ENCODE measurements around the gene TSHZ2.

TSHZ2 gene

GRCh38 chr20:53492212-53492611 is 520.1 kb downstream of the TSHZ2 start:
- CTCF ChIA-PET: interaction anchor here (0.6 kb wide), 1 partner anchor 748 kb away, joined by 3 read pairs; no protein-coding TSS in a partner anchor
- no peak for TF ChIP-seq CTCF (IDR thresholded peaks at IDR 0.05; ENCODE audit: insufficient read depth, low read length, missing control alignments)
- DNase-seq (ENCODE audit: low read depth, low spot score): no peak
- POLR2A ChIA-PET: no interaction called here
- H3K4me3 ChIP-seq (ENCODE audit: low read depth, low read length): no peak overlapping the region

GRCh38 chr20:53493311-53493857 is 521.2 kb downstream of the TSHZ2 start:
- POLR2A ChIA-PET: no interaction called here
- CTCF ChIA-PET: no interaction called here
- H3K4me3 ChIP-seq (ENCODE audit: low read depth, low read length): no peak overlapping the region
- TF ChIP-seq CTCF (IDR thresholded peaks at IDR 0.05; ENCODE audit: insufficient read depth, low read length, missing control alignments): no peak
- DNase-seq (ENCODE audit: low read depth, low spot score): no peak

GRCh38 chr20:53494753-53495152 is 522.6 kb downstream of the TSHZ2 start:
- ChIA-PET POLR2A (no interaction called here), CTCF (no interaction called here)
- TF ChIP-seq CTCF (IDR thresholded peaks at IDR 0.05; ENCODE audit: insufficient read depth, low read length, missing control alignments): no peak
- H3K4me3 ChIP-seq (ENCODE audit: low read depth, low read length): no peak overlapping the region
- no peak for DNase-seq (ENCODE audit: low read depth, low spot score)

GRCh38 chr20:53495398-53496092 is 523.4 kb downstream of the TSHZ2 start:
- POLR2A ChIA-PET: no interaction called here
- no peak for TF ChIP-seq CTCF (IDR thresholded peaks at IDR 0.05; ENCODE audit: insufficient read depth, low read length, missing control alignments)
- CTCF ChIA-PET: no interaction called here
- no peak overlapping the region for H3K4me3 ChIP-seq (ENCODE audit: low read depth, low read length)
- no peak for DNase-seq (ENCODE audit: low read depth, low spot score)

GRCh38 chr20:53497246-53497645 is 525.1 kb downstream of the TSHZ2 start:
- ChIA-PET CTCF (no interaction called here), POLR2A (no interaction called here)
- no peak for DNase-seq (ENCODE audit: low read depth, low spot score)
- H3K4me3 ChIP-seq (ENCODE audit: low read depth, low read length): no peak overlapping the region
- no peak for TF ChIP-seq CTCF (IDR thresholded peaks at IDR 0.05; ENCODE audit: insufficient read depth, low read length, missing control alignments)

- no peak for DNase-seq (ENCODE audit: low read depth, low spot score)
- TF ChIP-seq CTCF (IDR thresholded peaks at IDR 0.05; ENCODE audit: insufficient read depth, low read length, missing control alignments): no peak
- no peak overlapping the region for H3K4me3 ChIP-seq (ENCODE audit: low read depth, low read length)
- ChIA-PET POLR2A (no interaction called here), CTCF (no interaction called here)
These were observed 526.2 kb downstream of the TSHZ2 start for GRCh38 chr20:53498341-53498740.

All from AG04449 (cell line).